ENCODE measurements around the gene P2RY12. TPM values are rescaled to one million over a fixed set of nuclear protein-coding genes. Genes with fewer than 3 reads are reported as not detected.

P2RY12 gene
- total and polyA plus RNA-seq, 2 experiments from 2014 or later, result 0.22 TPM; not detected in 1

GRCh38 chr3:151415289-151415688 lies 30.7 kb upstream of the P2RY12 start:
- Histone ChIP-seq H3K27me3 (no peaks in the 10 kb centered on the region), H3K4me1 (ENCODE audit: low read depth) (no peaks in the 10 kb centered on the region), H3K9me3 (ENCODE audit: low read depth) (no peaks in the 10 kb centered on the region), H3K36me3 (no peaks in the 10 kb centered on the region), H3K4me3 (no peak overlapping the region), H3K27ac (no peak overlapping the region)
- no peak for TF ChIP-seq CTCF (IDR thresholded peaks at IDR 0.05; ENCODE audit: low read depth, low read length)
- DNase-seq (ENCODE audit: low read depth in 1 of 2, low spot score in 1 of 2), result no peak

- DNase-seq (ENCODE audit: low read depth in 1 of 2, low spot score in 1 of 2), result no peak
- Histone ChIP-seq H3K4me1 (ENCODE audit: low read depth) (no peaks in the 10 kb centered on the region), H3K27me3 (no peaks in the 10 kb centered on the region), H3K36me3 (no peaks in the 10 kb centered on the region), H3K9me3 (ENCODE audit: low read depth) (no peaks in the 10 kb centered on the region), H3K4me3 (no peak overlapping the region), H3K27ac (no peak overlapping the region)
- TF ChIP-seq CTCF (IDR thresholded peaks at IDR 0.05; ENCODE audit: low read depth, low read length), result no peak
These were observed 28.4 kb upstream of the P2RY12 start for GRCh38 chr3:151412989-151413388.

- Histone ChIP-seq H3K4me3 (no peak overlapping the region), H3K36me3 (no peaks in the 10 kb centered on the region), H3K27me3 (no peaks in the 10 kb centered on the region), H3K9me3 (ENCODE audit: low read depth) (no peaks in the 10 kb centered on the region), H3K4me1 (ENCODE audit: low read depth) (no peaks in the 10 kb centered on the region), H3K27ac (no peak overlapping the region)
- no peak for DNase-seq (ENCODE audit: low read depth in 1 of 2, low spot score in 1 of 2)
- no peak for TF ChIP-seq CTCF (IDR thresholded peaks at IDR 0.05; ENCODE audit: low read depth, low read length)
These were observed 26.5 kb upstream of the P2RY12 start for GRCh38 chr3:151410891-151411559.

- TF ChIP-seq CTCF (IDR thresholded peaks at IDR 0.05; ENCODE audit: low read depth, low read length), result no peak
- H3K4me3 ChIP-seq, result no peak overlapping the region
- H3K27me3 ChIP-seq, result no peaks in the 10 kb centered on the region
- no peak for DNase-seq (ENCODE audit: low read depth in 1 of 2, low spot score in 1 of 2)
- no peak overlapping the region for H3K27ac ChIP-seq
- H3K9me3 ChIP-seq (ENCODE audit: low read depth), result no peaks in the 10 kb centered on the region
- no peaks in the 10 kb centered on the region for H3K36me3 ChIP-seq
- no peaks in the 10 kb centered on the region for H3K4me1 ChIP-seq (ENCODE audit: low read depth)
These were observed 23.4 kb upstream of the P2RY12 start for GRCh38 chr3:151407928-151408327.

- peak in 1 of 2 donors; percentile 41 for DNase-seq (ENCODE audit: low read depth in 1 of 2, low spot score in 1 of 2)
- H3K4me3 ChIP-seq, result no peak overlapping the region
- no peaks in the 10 kb centered on the region for H3K36me3 ChIP-seq
- no peak overlapping the region for H3K27ac ChIP-seq
- H3K27me3 ChIP-seq, result no peaks in the 10 kb centered on the region
- H3K4me1 ChIP-seq (ENCODE audit: low read depth), result no peaks in the 10 kb centered on the region
- no peaks in the 10 kb centered on the region for H3K9me3 ChIP-seq (ENCODE audit: low read depth)
- TF ChIP-seq CTCF (IDR thresholded peaks at IDR 0.05; ENCODE audit: low read depth, low read length), result no peak
These were observed 19.8 kb upstream of the P2RY12 start for GRCh38 chr3:151404316-151404715.
